Measurements from ENCODE around the gene TMEM255B.

Gene TMEM255B

GRCh38 chr13:113859311-113860050 is 100.5 kb downstream of the TMEM255B start:
- peak; percentile 25 for DNase-seq (ENCODE audit: low spot score)
- peaks cover 60% of the 10 kb centered on the region for H3K36me3 ChIP-seq (ENCODE audit: low read depth)
- no peaks in the 10 kb centered on the region for H3K27me3 ChIP-seq (ENCODE audit: insufficient read depth, poor library complexity, severe bottlenecking)
- no peaks in the 10 kb centered on the region for H3K9me3 ChIP-seq (ENCODE audit: severe bottlenecking)
- H3K27ac ChIP-seq (ENCODE audit: poor library complexity, severe bottlenecking) = peak overlapping the region; percentile 96
- peaks cover 36% of the 10 kb centered on the region for H3K4me1 ChIP-seq (ENCODE audit: insufficient read depth, poor library complexity, severe bottlenecking)
- no peak for ATAC-seq (ENCODE audit: low read depth)
- H3K4me3 ChIP-seq (ENCODE audit: severe bottlenecking) = no peak overlapping the region
- TF ChIP-seq CTCF (IDR thresholded peaks at IDR 0.05; ENCODE audit: poor library complexity, severe bottlenecking) = no peak

DNA sequence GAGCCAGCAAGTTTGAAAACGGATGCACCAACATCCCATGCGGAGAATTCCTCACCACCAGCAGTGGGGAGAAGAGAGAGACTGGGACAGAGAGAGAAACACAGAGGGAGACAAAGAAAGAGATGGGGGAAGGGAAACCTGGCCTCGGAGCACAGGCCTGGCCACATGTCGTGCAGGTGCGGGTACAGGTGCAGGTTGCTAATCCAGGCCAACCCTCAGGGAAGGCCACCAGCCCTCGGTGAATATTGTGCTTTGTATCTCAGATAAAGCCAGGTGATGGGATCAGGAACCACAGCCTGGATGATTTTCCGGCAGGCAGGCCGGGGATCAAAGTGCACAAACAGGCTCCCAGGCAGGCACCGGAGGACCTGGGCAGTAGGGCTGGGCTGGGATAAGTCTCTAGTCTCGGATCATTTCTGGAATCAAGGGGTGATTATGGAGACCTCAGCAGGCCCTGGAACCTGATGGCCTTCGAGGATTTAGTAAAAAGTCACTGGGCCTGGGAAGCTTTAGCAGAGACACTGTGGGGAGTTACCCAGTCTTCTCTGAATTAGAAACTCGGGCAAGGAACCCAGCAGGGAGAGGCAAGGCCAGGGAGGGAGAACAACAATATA is 101.1 kb downstream of the TMEM255B start:
- no peak overlapping the region for H3K4me3 ChIP-seq (ENCODE audit: severe bottlenecking)
- H3K27me3 ChIP-seq (ENCODE audit: insufficient read depth, poor library complexity, severe bottlenecking) = no peaks in the 10 kb centered on the region
- H3K36me3 ChIP-seq (ENCODE audit: low read depth) = peaks cover 54% of the 10 kb centered on the region
- DNase-seq (ENCODE audit: low spot score) (no peak), ATAC-seq (ENCODE audit: low read depth) (no peak)
- no peaks in the 10 kb centered on the region for H3K9me3 ChIP-seq (ENCODE audit: severe bottlenecking)
- H3K27ac ChIP-seq (ENCODE audit: poor library complexity, severe bottlenecking) = peak overlapping the region; percentile 96
- TF ChIP-seq CTCF (IDR thresholded peaks at IDR 0.05; ENCODE audit: poor library complexity, severe bottlenecking) = no peak
- H3K4me1 ChIP-seq (ENCODE audit: insufficient read depth, poor library complexity, severe bottlenecking) = peaks cover 36% of the 10 kb centered on the region

DNA sequence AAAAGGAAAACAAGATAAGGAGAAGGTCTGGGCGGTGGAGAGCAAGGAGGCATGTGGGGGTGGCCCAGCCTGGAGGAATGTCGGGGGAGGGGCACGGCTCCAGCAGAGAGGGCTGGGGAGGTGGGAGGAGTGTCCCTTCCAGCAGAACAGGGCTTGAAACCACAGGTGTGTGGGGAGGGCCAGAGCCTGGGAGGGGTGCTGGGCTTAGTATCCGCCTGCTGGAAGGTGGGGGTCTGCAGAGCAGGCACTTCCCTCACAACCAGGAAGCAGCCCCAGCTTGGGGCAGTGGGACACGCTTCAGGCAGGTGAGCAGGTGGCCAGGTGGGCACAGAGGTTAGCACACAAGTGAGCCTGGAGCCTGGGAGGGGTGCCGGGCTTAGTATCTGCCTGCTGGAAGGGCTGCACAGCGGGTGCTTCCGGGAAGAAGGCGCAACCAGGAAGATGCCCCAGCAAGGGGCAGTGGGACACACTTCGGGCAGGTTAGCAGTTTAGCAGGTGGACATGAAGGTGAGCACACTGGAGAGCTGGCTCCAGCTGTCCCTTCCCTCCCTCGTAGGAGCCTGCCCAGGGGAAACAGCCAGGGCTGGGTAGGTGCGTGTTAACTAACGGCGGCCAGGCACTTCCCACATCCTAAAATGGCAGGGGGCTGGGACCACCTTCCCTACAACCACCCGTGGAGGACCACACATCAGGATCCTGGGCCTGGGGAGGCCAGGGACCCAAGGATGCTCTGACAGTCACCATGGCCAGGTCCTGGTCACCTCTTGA is 101.8 kb downstream of the TMEM255B start:
- no peak for TF ChIP-seq CTCF (IDR thresholded peaks at IDR 0.05; ENCODE audit: poor library complexity, severe bottlenecking)
- Histone ChIP-seq H3K27ac (ENCODE audit: poor library complexity, severe bottlenecking) (peak overlapping the region; percentile 96), H3K27me3 (ENCODE audit: insufficient read depth, poor library complexity, severe bottlenecking) (no peaks in the 10 kb centered on the region), H3K4me3 (ENCODE audit: severe bottlenecking) (no peak overlapping the region), H3K4me1 (ENCODE audit: insufficient read depth, poor library complexity, severe bottlenecking) (peaks cover 32% of the 10 kb centered on the region), H3K9me3 (ENCODE audit: severe bottlenecking) (no peaks in the 10 kb centered on the region), H3K36me3 (ENCODE audit: low read depth) (peaks cover 49% of the 10 kb centered on the region)
- DNase-seq (ENCODE audit: low spot score) = peak; percentile 55
- 0 out of 3 replicates have a peak, but pooled peaks have one; percentile 3 for ATAC-seq (ENCODE audit: low read depth)

DNA sequence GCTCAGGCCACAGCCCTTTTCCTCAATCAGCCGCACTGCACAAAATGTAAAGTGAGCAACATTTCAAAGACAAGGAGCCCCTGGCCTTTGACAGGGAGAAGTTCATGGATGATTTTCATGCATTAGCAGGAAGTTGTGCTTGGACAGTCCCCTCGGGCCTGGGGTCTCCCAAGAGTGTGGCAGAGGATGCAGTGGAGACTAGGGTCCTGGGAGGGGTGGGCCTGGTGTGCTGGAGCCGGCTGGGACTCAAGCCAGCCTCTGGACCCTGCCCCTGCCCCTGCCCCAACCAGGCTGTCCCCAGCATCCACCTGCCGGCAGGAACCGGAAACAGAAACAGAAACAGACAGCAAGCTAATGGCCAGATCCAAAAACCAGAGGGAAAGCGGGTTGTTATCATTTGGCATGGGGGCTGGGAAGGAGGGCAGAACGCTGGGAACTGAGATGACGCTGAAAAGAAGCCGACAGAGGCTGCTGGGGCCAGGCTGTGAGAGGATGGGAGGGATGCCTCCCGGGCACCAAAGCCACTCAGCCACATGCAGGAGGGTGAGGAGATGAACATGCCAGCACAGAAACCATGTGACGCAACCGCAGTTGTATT is 102.5 kb downstream of the TMEM255B start:
- peaks cover 31% of the 10 kb centered on the region for H3K4me1 ChIP-seq (ENCODE audit: insufficient read depth, poor library complexity, severe bottlenecking)
- peaks cover 42% of the 10 kb centered on the region for H3K36me3 ChIP-seq (ENCODE audit: low read depth)
- H3K27me3 ChIP-seq (ENCODE audit: insufficient read depth, poor library complexity, severe bottlenecking) = no peaks in the 10 kb centered on the region
- ATAC-seq (ENCODE audit: low read depth) = peak; percentile 54
- H3K27ac ChIP-seq (ENCODE audit: poor library complexity, severe bottlenecking) = peak overlapping the region; percentile 96
- H3K4me3 ChIP-seq (ENCODE audit: severe bottlenecking) = no peak overlapping the region
- H3K9me3 ChIP-seq (ENCODE audit: severe bottlenecking) = no peaks in the 10 kb centered on the region
- DNase-seq (ENCODE audit: low spot score) = peak; percentile 81
- TF ChIP-seq CTCF (IDR thresholded peaks at IDR 0.05; ENCODE audit: poor library complexity, severe bottlenecking) = no peak
